Fibroblast of villous mesenchyme (primary cell): ENCODE measurements around the gene ZBTB8OS. TPM values are rescaled to one million over a fixed set of nuclear protein-coding genes. Genes with fewer than 3 reads are reported as not detected.

Source experiments
- DNase-seq: peaks from one replicate; pipeline ENCODE4 v3.0.0-alpha.2; 2010; ENCODE audit warnings: low read depth
- H3K4me3 ChIP-seq: 2 replicates; pipeline ENCODE4 v1.5.1; 2011; ENCODE audit warnings: low read depth, mild to moderate bottlenecking, low read length
- small RNA-seq: library from RNA; depleted of rRNA; stranded (forward); fragments of <200 nt; gene quantifications from one replicate; pipeline ENCODE3, GENCODE V24; 2012
- total RNA-seq: library from RNA; depleted of rRNA; stranded (reverse); fragments of >200 nt; gene quantifications from 2 replicates; pipeline ENCODE4 v1.2.3, GENCODE V29; 2012
- TF ChIP-seq, protein P1 (sequence below): IDR thresholded peaks from 2 replicates; pipeline ENCODE4 v1.5.1; 2012; ENCODE audit warnings: low read depth, mild to moderate bottlenecking, low read length; ENCODE audit not compliant: insufficient read depth

ZBTB8OS gene
- total RNA-seq, 1 donor, result 44.5 TPM

DNA sequence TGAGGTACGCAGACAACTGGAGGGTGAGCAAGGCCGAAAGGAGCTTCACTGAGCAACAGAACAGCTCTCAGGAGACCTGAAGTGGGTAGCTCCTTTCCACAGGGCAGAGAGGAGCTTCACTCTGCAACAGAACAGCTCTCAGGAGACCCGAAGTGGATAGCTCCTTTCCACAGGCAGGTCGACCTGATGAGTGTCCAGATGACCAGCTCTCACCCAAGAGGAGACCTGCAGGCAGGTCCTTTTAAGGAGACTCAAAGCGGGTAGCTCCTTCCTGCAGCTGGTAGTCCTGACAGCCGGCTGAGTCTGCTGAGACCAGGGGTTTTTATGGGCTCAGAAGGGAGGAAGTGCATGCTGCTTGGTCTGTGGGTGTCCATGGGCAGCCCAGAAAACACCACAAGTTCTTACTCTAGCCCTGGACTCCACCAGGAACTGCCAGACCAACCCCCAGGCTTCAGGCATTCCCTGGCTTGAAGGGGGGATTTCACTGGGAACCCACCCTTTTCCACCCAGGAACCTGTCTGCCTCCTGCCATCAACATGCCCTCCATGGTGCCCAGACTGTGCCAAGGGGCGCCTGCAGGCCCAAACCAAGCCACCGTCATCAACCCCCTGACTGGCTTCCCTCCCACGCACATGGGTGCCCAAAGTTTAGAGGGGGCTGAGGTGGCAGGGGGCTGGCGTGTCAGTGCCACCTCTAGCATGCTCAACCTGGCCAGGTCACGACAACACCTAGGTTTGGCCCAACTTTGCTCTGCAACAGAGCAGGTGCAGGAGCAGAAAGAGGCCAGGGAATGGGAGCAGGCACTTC is 43.6 kb downstream of the ZBTB8OS start:
- no peak for DNase-seq
- H3K4me3 ChIP-seq, result no peak overlapping the region
- TF ChIP-seq, protein P1, sequence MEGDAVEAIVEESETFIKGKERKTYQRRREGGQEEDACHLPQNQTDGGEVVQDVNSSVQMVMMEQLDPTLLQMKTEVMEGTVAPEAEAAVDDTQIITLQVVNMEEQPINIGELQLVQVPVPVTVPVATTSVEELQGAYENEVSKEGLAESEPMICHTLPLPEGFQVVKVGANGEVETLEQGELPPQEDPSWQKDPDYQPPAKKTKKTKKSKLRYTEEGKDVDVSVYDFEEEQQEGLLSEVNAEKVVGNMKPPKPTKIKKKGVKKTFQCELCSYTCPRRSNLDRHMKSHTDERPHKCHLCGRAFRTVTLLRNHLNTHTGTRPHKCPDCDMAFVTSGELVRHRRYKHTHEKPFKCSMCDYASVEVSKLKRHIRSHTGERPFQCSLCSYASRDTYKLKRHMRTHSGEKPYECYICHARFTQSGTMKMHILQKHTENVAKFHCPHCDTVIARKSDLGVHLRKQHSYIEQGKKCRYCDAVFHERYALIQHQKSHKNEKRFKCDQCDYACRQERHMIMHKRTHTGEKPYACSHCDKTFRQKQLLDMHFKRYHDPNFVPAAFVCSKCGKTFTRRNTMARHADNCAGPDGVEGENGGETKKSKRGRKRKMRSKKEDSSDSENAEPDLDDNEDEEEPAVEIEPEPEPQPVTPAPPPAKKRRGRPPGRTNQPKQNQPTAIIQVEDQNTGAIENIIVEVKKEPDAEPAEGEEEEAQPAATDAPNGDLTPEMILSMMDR, result no peak

GRCh38 chr1:32605711-32606424 is 44.5 kb downstream of the ZBTB8OS start:
- no peak for DNase-seq
- H3K4me3 ChIP-seq, result no peak overlapping the region
- TF ChIP-seq, protein P1, result no peak

- DNase-seq, result peak; percentile 14
- TF ChIP-seq, protein P1, result no peak
- no peak overlapping the region for H3K4me3 ChIP-seq
Measured at GRCh38 chr1:32600034-32600433, 50.3 kb downstream of the ZBTB8OS start.

DNA sequence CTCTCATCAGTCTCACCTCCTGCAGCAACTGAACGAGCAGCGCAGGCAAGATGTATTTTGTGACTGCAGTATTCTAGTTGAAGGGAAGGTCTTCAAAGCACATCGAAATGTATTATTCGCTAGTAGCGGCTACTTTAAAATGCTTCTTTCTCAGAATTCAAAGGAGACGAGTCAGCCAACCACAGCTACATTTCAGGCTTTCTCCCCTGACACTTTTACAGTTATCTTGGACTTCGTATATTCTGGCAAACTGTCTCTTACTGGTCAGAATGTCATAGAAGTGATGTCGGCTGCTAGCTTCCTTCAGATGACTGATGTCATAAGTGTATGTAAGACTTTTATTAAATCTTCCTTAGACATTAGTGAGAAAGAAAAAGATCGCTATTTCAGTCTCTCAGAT is 57.4 kb downstream of the ZBTB8OS start:
- TF ChIP-seq, protein P1, result no peak
- H3K4me3 ChIP-seq, result no peak overlapping the region
- DNase-seq, result peak; percentile 10

DNA sequence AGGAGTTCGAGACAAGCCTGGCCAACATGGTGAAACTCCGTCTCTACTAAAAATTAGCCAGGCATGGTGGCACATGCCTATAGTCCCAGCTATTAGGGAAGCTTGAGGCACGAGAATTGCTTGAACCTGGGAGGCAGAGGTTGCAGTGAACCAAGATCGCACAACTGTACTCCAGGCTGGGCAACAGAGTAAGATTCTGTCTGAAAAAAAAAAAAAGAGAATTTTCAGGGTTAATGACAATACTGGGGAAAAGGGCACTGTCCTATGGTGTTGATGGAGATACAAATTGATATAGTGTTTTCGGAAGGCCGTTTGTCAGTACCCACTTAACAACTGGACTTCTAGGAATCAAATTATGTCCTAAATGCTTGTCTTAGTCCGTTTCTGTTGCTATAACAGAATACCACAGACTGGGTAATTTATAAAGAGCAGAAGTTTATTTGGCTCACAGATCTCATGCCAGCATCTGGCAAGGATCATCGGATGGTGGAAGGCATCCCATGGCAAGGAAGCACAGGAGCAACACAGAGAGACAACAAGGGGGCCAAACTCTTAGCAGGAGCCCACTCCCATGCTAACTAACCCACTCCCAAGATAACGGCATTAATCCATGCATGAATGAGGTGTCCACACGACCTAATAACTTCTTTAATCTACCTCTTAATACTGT is 69.9 kb downstream of the ZBTB8OS start:
- no peak overlapping the region for H3K4me3 ChIP-seq
- TF ChIP-seq, protein P1, result no peak
- no peak for DNase-seq

Small RNA genes lying within 50 kb of the gene (small RNA-seq; reads per million reads assigned to genes)
- gene RF00019, result not detected

Other genes with a start within 250 kb of the ZBTB8OS start
- gene ZBTB8B, start 185.5 kb downstream of the ZBTB8OS start, total RNA-seq, result not detected in 2 replicates
- gene ZBTB8A, start 111.1 kb downstream of the ZBTB8OS start, total RNA-seq, result 5.2 and 5.6 TPM in 2 replicates
- 98.9 and 138 TPM in 2 replicates for gene RBBP4, start 658 bp upstream of the ZBTB8OS start, total RNA-seq
- gene SYNC, start 52.2 kb upstream of the ZBTB8OS start, total RNA-seq, result 56.0 and 72.5 TPM in 2 replicates
- 137 and 182 TPM in 2 replicates for gene YARS1, start 166.8 kb upstream of the ZBTB8OS start, total RNA-seq
- 32.9 and 46.6 TPM in 2 replicates for gene S100PBP, start 167.1 kb upstream of the ZBTB8OS start, total RNA-seq
- 0.43 and 0.64 TPM in 2 replicates for gene FNDC5, start 220.4 kb upstream of the ZBTB8OS start, total RNA-seq
- not detected in 2 replicates for gene HPCA, start 235.9 kb upstream of the ZBTB8OS start, total RNA-seq